Measurements from ENCODE around the gene GNAQ.

DNA sequence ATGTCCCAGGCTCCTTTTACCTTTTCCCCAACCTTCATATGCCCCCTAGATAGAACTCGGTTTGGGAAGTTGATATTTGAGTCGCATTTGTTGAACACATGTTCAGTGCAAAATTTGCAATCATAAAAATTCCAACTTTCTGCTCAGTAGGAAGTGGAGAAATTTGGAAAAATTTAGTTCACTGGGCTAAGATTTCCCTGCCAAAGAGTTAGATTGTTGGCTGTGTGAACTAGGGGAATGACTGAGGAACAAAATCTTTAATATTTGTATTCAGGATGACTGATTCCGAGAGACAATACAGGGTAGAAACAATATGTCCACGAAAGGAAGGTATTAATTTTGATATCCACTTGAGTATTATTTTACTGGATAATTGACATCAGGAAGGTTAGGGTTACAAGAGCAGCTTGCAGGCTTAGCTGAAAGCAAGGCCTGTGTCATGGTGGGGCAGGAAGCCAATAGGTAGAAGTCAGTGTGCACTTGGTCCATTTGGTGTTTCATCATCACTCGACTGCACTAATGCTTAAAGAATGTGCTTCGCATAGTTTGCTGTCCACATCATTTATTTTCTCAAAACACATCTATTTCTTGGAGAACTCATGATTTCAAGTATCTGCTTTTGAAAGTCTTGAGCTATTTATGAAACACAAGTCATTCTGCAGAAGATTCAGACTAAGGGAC is 324.1 kb downstream of the GNAQ start:
- no peak for TF ChIP-seq GATA2 (IDR thresholded peaks at IDR 0.05; ENCODE audit: low read depth, low read length)
- TF ChIP-seq GATA3 (IDR thresholded peaks at IDR 0.05; ENCODE audit: low read depth, low read length), result no peak

Measured in SH-SY5Y (cell line).